ENCODE measurements around the gene MFN2.

MFN2 gene

GRCh38 chr1:12052997-12053686, 72.9 kb downstream of the MFN2 start:
- DNase-seq = no peak

- no peak for DNase-seq
These were observed 73.7 kb downstream of the MFN2 start for GRCh38 chr1:12053752-12054548.

- DNase-seq = no peak
These were observed 75.0 kb downstream of the MFN2 start for GRCh38 chr1:12055259-12055658.

- DNase-seq = no peak
These were observed 76.1 kb downstream of the MFN2 start for GRCh38 chr1:12056331-12056841.

DNA sequence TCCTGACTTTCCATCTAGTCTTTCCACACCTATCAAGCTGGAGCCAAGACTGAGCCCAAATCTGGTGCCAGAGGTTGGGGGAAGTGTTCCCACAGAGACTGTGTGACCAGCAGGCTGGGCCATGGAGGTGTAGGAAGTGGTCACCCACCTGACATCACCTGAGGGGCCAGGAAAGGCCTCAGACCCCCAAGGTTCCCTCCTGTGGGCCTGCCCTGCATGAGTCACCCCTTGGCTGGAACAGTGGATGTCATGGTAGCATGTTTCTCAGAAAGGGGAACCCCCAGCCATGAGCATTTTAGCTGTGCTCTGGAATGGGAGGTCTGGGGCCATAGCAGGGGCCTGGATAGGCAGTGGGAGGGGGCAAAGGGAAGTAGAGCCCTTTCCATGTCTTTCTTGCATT, 77.1 kb downstream of the MFN2 start:
- DNase-seq = no peak

GRCh38 chr1:12057940-12058687, 77.9 kb downstream of the MFN2 start:
- no peak for DNase-seq

- DNase-seq = no peak
These were observed 79.0 kb downstream of the MFN2 start for GRCh38 chr1:12059226-12059625.

DNA sequence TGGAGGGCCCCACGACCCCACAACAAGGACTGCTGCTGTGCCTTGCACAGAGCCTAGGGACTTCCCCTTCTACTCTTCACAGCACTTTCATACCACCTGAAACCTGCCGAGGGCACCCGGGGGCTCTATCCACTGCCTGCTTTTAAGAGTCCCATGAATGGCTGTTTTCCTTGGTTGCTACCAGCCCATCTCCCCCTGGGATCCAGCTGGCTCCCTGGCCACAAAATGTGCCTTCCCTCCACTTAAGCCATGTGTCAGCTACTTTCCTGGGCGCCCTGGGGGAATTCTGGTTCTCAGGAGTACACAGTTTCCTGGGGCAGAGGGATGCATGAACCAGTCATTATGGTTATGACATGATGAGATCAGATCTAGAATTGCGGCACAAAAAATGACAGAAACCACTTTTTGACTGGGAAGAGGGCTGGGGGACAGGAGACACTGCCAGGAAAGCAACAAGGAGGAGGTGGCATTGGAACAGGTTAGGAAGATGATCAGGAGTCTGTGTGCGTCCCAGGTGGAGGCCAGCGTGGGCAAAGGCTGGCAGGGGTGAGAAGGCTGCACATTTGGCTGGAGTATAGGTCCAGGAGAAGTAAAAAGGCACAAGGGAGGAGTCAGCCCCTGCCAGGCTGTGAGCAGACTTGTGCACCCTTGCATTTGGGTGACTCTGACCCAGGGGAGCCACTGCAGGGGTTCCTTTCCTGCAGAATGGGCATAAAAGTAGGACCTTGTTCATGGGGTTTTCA, 79.6 kb downstream of the MFN2 start:
- no peak for DNase-seq

DNA sequence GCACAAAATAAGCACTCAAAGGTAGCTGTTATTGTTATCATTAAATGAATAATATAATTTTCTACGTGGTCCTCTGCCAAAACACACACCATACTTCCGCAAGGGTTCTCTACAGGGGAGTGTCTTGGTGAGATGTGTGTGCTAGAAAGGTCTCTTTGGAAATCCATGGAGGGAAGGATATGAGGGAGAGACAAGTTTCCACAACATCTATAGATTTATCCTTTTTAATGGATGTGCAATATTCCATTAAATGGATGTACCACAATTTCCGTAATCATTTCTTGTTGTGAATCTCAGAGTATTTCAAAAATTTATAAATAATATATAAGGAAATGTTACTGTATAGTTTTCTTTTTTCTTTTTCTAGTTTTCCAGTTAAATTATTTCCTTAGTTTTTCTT, 80.3 kb downstream of the MFN2 start:
- no peak for DNase-seq

Measured in NCI-H1048 (cell line).